Measurements from ENCODE around the gene PRC1.
A peak's percentile ranks its signal among the peaks of the same experiment; 100 is the strongest.

Gene PRC1

GRCh38 chr15:90939756-90940155 is 54.6 kb downstream of the PRC1 start:
- no peaks in the 10 kb centered on the region for H3K9me3 ChIP-seq (ENCODE audit: control extremely low read depth in 1 of 5, control insufficient read depth in 4 of 5, insufficient read depth in 2 of 5, low read depth in 1 of 5, low read length in 4 of 5)
- H3K27ac ChIP-seq (ENCODE audit: insufficient read depth in 1 of 2, low read depth in 1 of 2, low read length in 2 of 2, poor library complexity in 1 of 2, severe bottlenecking in 2 of 2) = no peak overlapping the region
- peaks cover 0 to 21% (median 17%) of the 10 kb centered on the region in 4 experiments for H3K4me1 ChIP-seq (ENCODE audit: control extremely low read depth in 1 of 4, control insufficient read depth in 4 of 4, insufficient read depth in 4 of 4, low read length in 3 of 4)
- ChIA-PET POLR2A (interaction anchor here (1.3 kb wide), 1 partner anchor 9 kb away, joined by 3 read pairs; no protein-coding TSS in a partner anchor), CTCF (interaction anchor here (2.0 to 13.1 kb wide), 3 partner anchors 8 to 18 kb away, joined by 5 to 134 read pairs (median 62); partner anchors contain the start of gene RCCD1)
- WGBS (ENCODE audit: insufficient coverage) = 83% methylated on average over 6 of the region's 7 CpGs
- H3K36me3 ChIP-seq (ENCODE audit: control insufficient read depth in 4 of 4, insufficient read depth in 4 of 4, low read length in 3 of 4) = peaks cover 19 to 65% (median 47%) of the 10 kb centered on the region in 4 experiments
- H3K27me3 ChIP-seq (replicated peaks in 2 of 5; ENCODE audit: control insufficient read depth in 4 of 5, insufficient read depth in 5 of 5, low read length in 4 of 5) = no peaks in the 10 kb centered on the region
- no peak for DNase-seq
- no peak overlapping the region for H3K4me3 ChIP-seq (ENCODE audit: control insufficient read depth in 1 of 7, extremely low read depth in 1 of 7, insufficient read depth in 4 of 7, low read depth in 2 of 7, low read length in 6 of 7)

GRCh38 chr15:90938261-90938660 is 56.1 kb downstream of the PRC1 start:
- POLR2A ChIA-PET = no interaction called here
- 100% methylated on average over 4 of the region's 5 CpGs for WGBS (ENCODE audit: insufficient coverage)
- Histone ChIP-seq H3K4me1 (ENCODE audit: control extremely low read depth in 1 of 4, control insufficient read depth in 4 of 4, insufficient read depth in 4 of 4, low read length in 3 of 4) (peaks cover 4 to 29% (median 28%) of the 10 kb centered on the region in 4 experiments), H3K4me3 (ENCODE audit: control insufficient read depth in 1 of 7, extremely low read depth in 1 of 7, insufficient read depth in 4 of 7, low read depth in 2 of 7, low read length in 6 of 7) (no peak overlapping the region), H3K27me3 (replicated peaks in 2 of 5; ENCODE audit: control insufficient read depth in 4 of 5, insufficient read depth in 5 of 5, low read length in 4 of 5) (no peaks in the 10 kb centered on the region), H3K27ac (ENCODE audit: insufficient read depth in 1 of 2, low read depth in 1 of 2, low read length in 2 of 2, poor library complexity in 1 of 2, severe bottlenecking in 2 of 2) (no peak overlapping the region), H3K9me3 (ENCODE audit: control extremely low read depth in 1 of 5, control insufficient read depth in 4 of 5, insufficient read depth in 2 of 5, low read depth in 1 of 5, low read length in 4 of 5) (no peaks in the 10 kb centered on the region), H3K36me3 (ENCODE audit: control insufficient read depth in 4 of 4, insufficient read depth in 4 of 4, low read length in 3 of 4) (peaks cover 19 to 50% (median 40%) of the 10 kb centered on the region in 4 experiments)
- CTCF ChIA-PET = interaction anchor here (1.2 to 13.1 kb wide), 3 partner anchors 10 to 52 kb away, joined by 5 to 134 read pairs (median 62); partner anchors contain the start of gene RCCD1
- DNase-seq = no peak

GRCh38 chr15:90936823-90937222 is 57.5 kb downstream of the PRC1 start:
- ChIA-PET CTCF (interaction anchor here (1.0 to 13.1 kb wide), 4 partner anchors 11 to 72 kb away, joined by 3 to 258 read pairs (median 98); partner anchors contain the start of genes MAN2A2 and RCCD1), POLR2A (no interaction called here)
- Histone ChIP-seq H3K27me3 (replicated peaks in 2 of 5; ENCODE audit: control insufficient read depth in 4 of 5, insufficient read depth in 5 of 5, low read length in 4 of 5) (no peaks in the 10 kb centered on the region), H3K36me3 (ENCODE audit: control insufficient read depth in 4 of 4, insufficient read depth in 4 of 4, low read length in 3 of 4) (peaks cover 19 to 36% (median 29%) of the 10 kb centered on the region in 4 experiments), H3K9me3 (ENCODE audit: control extremely low read depth in 1 of 5, control insufficient read depth in 4 of 5, insufficient read depth in 2 of 5, low read depth in 1 of 5, low read length in 4 of 5) (no peaks in the 10 kb centered on the region), H3K4me3 (ENCODE audit: control insufficient read depth in 1 of 7, extremely low read depth in 1 of 7, insufficient read depth in 4 of 7, low read depth in 2 of 7, low read length in 6 of 7) (no peak overlapping the region), H3K27ac (ENCODE audit: insufficient read depth in 1 of 2, low read depth in 1 of 2, low read length in 2 of 2, poor library complexity in 1 of 2, severe bottlenecking in 2 of 2) (no peak overlapping the region), H3K4me1 (ENCODE audit: control extremely low read depth in 1 of 4, control insufficient read depth in 4 of 4, insufficient read depth in 4 of 4, low read length in 3 of 4) (peaks cover 4 to 39% (median 35%) of the 10 kb centered on the region in 4 experiments)
- 100% methylated on average over 1 of the region's 1 CpG for WGBS (ENCODE audit: insufficient coverage)
- DNase-seq = no peak

- Histone ChIP-seq H3K4me1 (ENCODE audit: control extremely low read depth in 1 of 4, control insufficient read depth in 4 of 4, insufficient read depth in 4 of 4, low read length in 3 of 4) (peaks cover 7 to 55% (median 50%) of the 10 kb centered on the region in 4 experiments), H3K4me3 (ENCODE audit: control insufficient read depth in 1 of 7, extremely low read depth in 1 of 7, insufficient read depth in 4 of 7, low read depth in 2 of 7, low read length in 6 of 7) (peak within 1 kb of the TSS; percentile 63 to 89 (median 78)), H3K9me3 (ENCODE audit: control extremely low read depth in 1 of 5, control insufficient read depth in 4 of 5, insufficient read depth in 2 of 5, low read depth in 1 of 5, low read length in 4 of 5) (no peaks in the 10 kb centered on the region), H3K27ac (ENCODE audit: insufficient read depth in 1 of 2, low read depth in 1 of 2, low read length in 2 of 2, poor library complexity in 1 of 2, severe bottlenecking in 2 of 2) (peak within 1 kb of the TSS; percentile 30 to 85), H3K36me3 (ENCODE audit: control insufficient read depth in 4 of 4, insufficient read depth in 4 of 4, low read length in 3 of 4) (peaks cover 14 to 24% (median 19%) of the 10 kb centered on the region in 4 experiments), H3K27me3 (replicated peaks in 2 of 5; ENCODE audit: control insufficient read depth in 4 of 5, insufficient read depth in 5 of 5, low read length in 4 of 5) (no peaks in the 10 kb centered on the region)
- under 1% methylated on average over 62 of the region's 65 CpGs for WGBS (ENCODE audit: insufficient coverage)
- peak; percentile 82 to 90 (median 89) for DNase-seq
- ChIA-PET CTCF (interaction anchor here (0.7 to 13.1 kb wide), 18 partner anchors 8 to 354 kb away, joined by 3 to 258 read pairs (median 5); partner anchors contain the start of genes MAN2A2 and RCCD1), POLR2A (interaction anchor here (1.1 to 1.8 kb wide), 2 partner anchors 31 to 32 kb away, joined by 3 to 4 read pairs; partner anchors contain the start of gene MAN2A2)
Measured at GRCh38 chr15:90934949-90935751, 59.2 kb downstream of the PRC1 start, which contains the start of gene UNC45A. TSS of gene UNC45A (plus strand) at chr15:90935285. CDS start at chr15:90935325, 40 bp downstream.

DNA sequence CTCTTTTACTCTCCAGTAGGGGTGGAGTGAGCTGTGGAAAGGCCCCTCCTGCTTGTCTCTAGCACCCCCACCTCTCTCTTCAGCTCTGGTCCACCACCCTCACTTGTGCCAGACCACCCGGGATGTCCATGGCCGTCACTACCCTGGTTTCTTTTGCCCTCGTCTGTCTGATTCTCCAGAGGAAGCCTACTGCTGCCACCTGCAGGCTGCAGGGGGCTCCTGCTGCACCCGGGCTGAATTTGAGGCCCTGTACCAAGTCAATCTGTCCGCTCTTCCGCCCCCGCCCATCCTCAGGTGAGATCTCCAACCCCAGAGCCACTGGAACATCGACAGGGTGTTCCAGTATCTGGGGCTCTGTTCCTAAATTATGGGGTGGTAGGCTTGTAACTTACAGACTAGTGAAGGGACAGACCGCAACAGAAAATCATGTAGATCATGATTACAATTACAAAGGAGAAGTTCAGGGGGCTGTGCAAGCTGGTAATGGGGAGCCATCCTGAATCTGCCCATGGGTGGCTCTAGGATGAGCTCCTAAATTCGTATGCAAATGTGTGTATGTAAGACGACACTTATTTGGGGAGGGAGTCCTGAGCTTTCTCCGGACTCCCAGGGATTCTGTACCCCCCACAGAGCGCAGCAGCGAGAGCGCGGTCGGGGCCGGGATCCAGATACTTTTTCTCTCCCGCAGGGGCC is 59.9 kb downstream of the PRC1 start:
- CTCF ChIA-PET = interaction anchor here (0.7 to 13.1 kb wide), 25 partner anchors 9 to 338 kb away, joined by 3 to 258 read pairs (median 4); partner anchors contain the start of genes MAN2A2 and RCCD1
- Histone ChIP-seq H3K27ac (ENCODE audit: insufficient read depth in 1 of 2, low read depth in 1 of 2, low read length in 2 of 2, poor library complexity in 1 of 2, severe bottlenecking in 2 of 2) (peak overlapping the region in 1 of 2 experiments; percentile 85), H3K4me1 (ENCODE audit: control extremely low read depth in 1 of 4, control insufficient read depth in 4 of 4, insufficient read depth in 4 of 4, low read length in 3 of 4) (peaks cover 12 to 62% (median 52%) of the 10 kb centered on the region in 4 experiments)

DNA sequence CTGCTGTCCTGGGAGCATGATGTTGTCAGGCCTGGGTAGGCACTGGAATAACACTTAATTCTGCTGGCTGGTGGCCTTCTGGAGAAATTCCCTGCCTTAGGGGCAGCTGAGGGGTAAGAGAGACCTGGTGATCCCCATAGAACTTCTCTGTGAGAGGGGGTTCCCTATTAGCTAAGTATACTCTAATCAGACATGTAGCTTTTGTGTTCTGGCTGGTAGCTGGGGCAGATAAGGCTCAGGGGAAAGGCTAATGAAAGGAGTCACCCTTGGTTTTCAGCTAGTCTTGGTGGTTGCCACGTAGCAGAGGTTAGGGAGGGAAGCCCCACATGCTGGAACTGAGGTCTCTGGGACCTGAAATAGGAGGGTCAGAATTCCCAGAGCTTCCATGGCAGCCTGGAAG is 61.0 kb downstream of the PRC1 start:
- Histone ChIP-seq H3K9me3 (ENCODE audit: control extremely low read depth in 1 of 5, control insufficient read depth in 4 of 5, insufficient read depth in 2 of 5, low read depth in 1 of 5, low read length in 4 of 5) (no peaks in the 10 kb centered on the region), H3K36me3 (ENCODE audit: control insufficient read depth in 4 of 4, insufficient read depth in 4 of 4, low read length in 3 of 4) (peaks cover 3 to 11% (median 10%) of the 10 kb centered on the region in 4 experiments), H3K4me1 (ENCODE audit: control extremely low read depth in 1 of 4, control insufficient read depth in 4 of 4, insufficient read depth in 4 of 4, low read length in 3 of 4) (peaks cover 20 to 72% (median 60%) of the 10 kb centered on the region in 4 experiments), H3K27ac (ENCODE audit: insufficient read depth in 1 of 2, low read depth in 1 of 2, low read length in 2 of 2, poor library complexity in 1 of 2, severe bottlenecking in 2 of 2) (peak overlapping the region in 1 of 2 experiments; percentile 89), H3K27me3 (replicated peaks in 2 of 5; ENCODE audit: control insufficient read depth in 4 of 5, insufficient read depth in 5 of 5, low read length in 4 of 5) (no peaks in the 10 kb centered on the region), H3K4me3 (ENCODE audit: control insufficient read depth in 1 of 7, extremely low read depth in 1 of 7, insufficient read depth in 4 of 7, low read depth in 2 of 7, low read length in 6 of 7) (no peak overlapping the region)
- peak; percentile 31 to 65 (median 53) for DNase-seq
- POLR2A ChIA-PET = interaction anchor here (4.9 kb wide), 1 partner anchor 31 kb away, joined by 32 read pairs; the partner anchor contains the start of gene MAN2A2
- WGBS (ENCODE audit: insufficient coverage) = 89% methylated on average over 1 of the region's 1 CpG
- CTCF ChIA-PET = interaction anchor here (0.7 to 13.1 kb wide), 23 partner anchors 10 to 613 kb away, joined by 3 to 258 read pairs (median 5); partner anchors contain the start of genes MAN2A2 and RCCD1

More for the DNA sequence above, 59.9 kb downstream of the PRC1 start:
- WGBS (ENCODE audit: insufficient coverage) = 0% methylated on average over 15 of the region's 19 CpGs
- Histone ChIP-seq H3K27me3 (replicated peaks in 2 of 5; ENCODE audit: control insufficient read depth in 4 of 5, insufficient read depth in 5 of 5, low read length in 4 of 5) (no peaks in the 10 kb centered on the region), H3K36me3 (ENCODE audit: control insufficient read depth in 4 of 4, insufficient read depth in 4 of 4, low read length in 3 of 4) (peaks cover 7 to 16% (median 15%) of the 10 kb centered on the region in 4 experiments), H3K9me3 (ENCODE audit: control extremely low read depth in 1 of 5, control insufficient read depth in 4 of 5, insufficient read depth in 2 of 5, low read depth in 1 of 5, low read length in 4 of 5) (no peaks in the 10 kb centered on the region), H3K4me3 (ENCODE audit: control insufficient read depth in 1 of 7, extremely low read depth in 1 of 7, insufficient read depth in 4 of 7, low read depth in 2 of 7, low read length in 6 of 7) (peak overlapping the region; percentile 63 to 89 (median 78))
- peak; percentile 85 to 89 (median 88) for DNase-seq
- POLR2A ChIA-PET = interaction anchor here (1.1 to 1.8 kb wide), 2 partner anchors 30 to 32 kb away, joined by 3 to 4 read pairs; partner anchors contain the start of gene MAN2A2
